Kidney (tissue), 14 donors: ENCODE data around the gene VGLL2. TPM values are rescaled to one million over a fixed set of nuclear protein-coding genes. Genes with fewer than 3 reads are reported as not detected.
"Not testable (repeated sequence)": the region's sequence is repeated elsewhere in the genome, so short reads cannot be mapped to it uniquely, and the experiment has no call there.

ENCODE experiments used
- DNase-seq, 5 donors: peaks; one replicate each; pipeline ENCODE4 v3.0.0-alpha.2; 2013 to 2020
- FAIRE-seq: peaks from 2 replicates; lab custom pipeline; 2012; peaks lifted over from hg19 to GRCh38; lab: Jason Lieb, UNC
- H3K27ac ChIP-seq, 2 donors: one replicate each; pipeline ENCODE4 v1.7.0; 2013; ENCODE audit warnings: low read depth in 2 of 2, low read length in 2 of 2, inconsistent platforms in 1 of 2
- H3K27me3 ChIP-seq: one replicate; pipeline ENCODE4 v1.7.1; 2013; ENCODE audit warnings: low read length, inconsistent platforms; ENCODE audit not compliant: control insufficient read depth, insufficient read depth
- H3K36me3 ChIP-seq, 3 donors: one replicate each; pipeline versions ENCODE4 v1.7.0 to v1.7.1; 2013; ENCODE audit warnings: low read length in 3 of 3, control low read depth in 1 of 3, inconsistent platforms in 1 of 3; ENCODE audit not compliant: insufficient read depth in 3 of 3, control insufficient read depth in 2 of 3
- H3K4me1 ChIP-seq, 3 donors: one replicate each; pipeline versions ENCODE4 v1.7.0 to v1.7.1; 2013; ENCODE audit warnings: low read length in 3 of 3, inconsistent platforms in 1 of 3, low read depth in 1 of 3; ENCODE audit not compliant: control insufficient read depth in 2 of 3, insufficient read depth in 2 of 3
- H3K4me3 ChIP-seq, 3 donors: one replicate each; pipeline versions ENCODE4 v1.7.0 to v1.8.1; 2013; ENCODE audit warnings: low read length in 3 of 3, control low read depth in 1 of 3, inconsistent platforms in 1 of 3
- H3K9ac ChIP-seq, 3 donors: one replicate each; pipeline versions ENCODE4 v1.7.0 to v1.7.1; 2013; ENCODE audit warnings: low read length in 3 of 3, control low read depth in 1 of 3, inconsistent platforms in 1 of 3
- H3K9me3 ChIP-seq, 3 donors: one replicate each; pipeline versions ENCODE4 v1.7.0 to v1.7.1; 2013; ENCODE audit warnings: low read length in 3 of 3, control low read depth in 1 of 3, inconsistent platforms in 1 of 3; ENCODE audit not compliant: control insufficient read depth in 2 of 3, insufficient read depth in 1 of 3
- CTCF ChIP-seq: IDR thresholded peaks from 3 replicates; pipeline ENCODE4 v1.5.1; 2012; ENCODE audit warnings: mild to moderate bottlenecking, moderate library complexity, borderline replicate concordance; ENCODE audit not compliant: insufficient read depth; ENCODE audit errors: extremely low read depth
- intact Hi-C: fragments of 100-400 bp; cut with DNase I; formaldehyde crosslinking; loops from one replicate; pipeline ENCODE4 v1.11.1; 2022
- polyA plus RNA-seq: library from polyadenylated mRNA; stranded (reverse); fragments of 350-450 nt; fragmentation: Illumina TruSeq; extraction: RNeasy Lipid Tissue Mini Kit (QIAGEN cat#74804); gene quantifications from one replicate; pipeline ENCODE4 v1.2.3, GENCODE V29; 2014; ENCODE audit warnings: low read depth, low replicate concordance; ENCODE audit not compliant: insufficient read depth
- total RNA-seq: library from RNA; stranded (reverse); fragmentation: NEBNext Ultra II Directional; extraction: Animal tissue kit (Norgen Biotek cat#: 25700); gene quantifications from one replicate; pipeline ENCODE4 v1.2.1, GENCODE V29; 2021
- donor health status: control.
- donor health status: control.
- donor health status: control.
- donor health status: control.
- donor health status: control.
- donor health status: DM: yes; HTN: yes; CAD: no.
- donor health status: Normal renal cell carcinoma (clear cell type).

VGLL2 gene
- total and polyA plus RNA-seq, 2 donors from 2014 or later: not detected

- no peaks in the 10 kb centered on the region for H3K4me1 ChIP-seq
- H3K9me3 ChIP-seq: peaks cover 0 to 4% (median 0%) of the 10 kb centered on the region in 3 donors
- no peaks in the 10 kb centered on the region for H3K36me3 ChIP-seq
- DNase-seq: no peak
- H3K27me3 ChIP-seq: no peaks in the 10 kb centered on the region
- H3K27ac ChIP-seq: no peak overlapping the region
- no peak overlapping the region for H3K4me3 ChIP-seq
- TF ChIP-seq CTCF: no peak
- H3K9ac ChIP-seq: no peak overlapping the region
- intact Hi-C loops: no loop called here
- no peak for FAIRE-seq
Measured at GRCh38 chr6:117231466-117231865, 33.9 kb upstream of the VGLL2 start.

GRCh38 chr6:117232196-117232595 lies 33.2 kb upstream of the VGLL2 start:
- Histone ChIP-seq H3K36me3 (no peaks in the 10 kb centered on the region), H3K4me3 (no peak overlapping the region), H3K9me3 (peaks cover 0 to 4% (median 0%) of the 10 kb centered on the region in 3 donors), H3K27ac (no peak overlapping the region), H3K9ac (no peak overlapping the region), H3K4me1 (no peaks in the 10 kb centered on the region), H3K27me3 (no peaks in the 10 kb centered on the region)
- intact Hi-C loops: no loop called here
- no peak for FAIRE-seq
- TF ChIP-seq CTCF: no peak
- no peak for DNase-seq

DNA sequence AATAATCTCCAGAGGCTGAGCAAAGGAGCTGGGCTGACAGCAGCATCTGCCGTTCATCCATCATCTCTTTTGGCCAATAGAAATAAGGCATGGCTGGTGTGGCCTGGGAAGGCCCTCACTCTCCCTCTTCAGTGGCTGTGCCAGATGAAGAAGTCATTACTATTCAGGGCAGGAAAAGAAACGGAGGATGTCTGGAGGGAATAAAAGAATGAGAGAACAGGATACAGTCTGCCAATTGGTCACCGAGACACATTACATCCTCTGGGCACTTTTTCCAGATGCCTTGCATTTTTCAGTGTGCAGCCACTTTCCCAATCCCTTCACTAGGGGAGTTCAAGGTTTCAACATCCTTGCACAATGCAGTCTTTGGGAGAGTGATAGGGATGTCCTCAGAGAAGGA lies 32.2 kb upstream of the VGLL2 start:
- Histone ChIP-seq H3K27ac (no peak overlapping the region), H3K9me3 (peaks cover 0 to 4% (median 0%) of the 10 kb centered on the region in 3 donors), H3K4me1 (no peaks in the 10 kb centered on the region), H3K4me3 (no peak overlapping the region), H3K9ac (no peak overlapping the region), H3K36me3 (no peaks in the 10 kb centered on the region), H3K27me3 (no peaks in the 10 kb centered on the region)
- TF ChIP-seq CTCF: no peak
- FAIRE-seq (no peak), DNase-seq (no peak)
- intact Hi-C loops: no loop called here

DNA sequence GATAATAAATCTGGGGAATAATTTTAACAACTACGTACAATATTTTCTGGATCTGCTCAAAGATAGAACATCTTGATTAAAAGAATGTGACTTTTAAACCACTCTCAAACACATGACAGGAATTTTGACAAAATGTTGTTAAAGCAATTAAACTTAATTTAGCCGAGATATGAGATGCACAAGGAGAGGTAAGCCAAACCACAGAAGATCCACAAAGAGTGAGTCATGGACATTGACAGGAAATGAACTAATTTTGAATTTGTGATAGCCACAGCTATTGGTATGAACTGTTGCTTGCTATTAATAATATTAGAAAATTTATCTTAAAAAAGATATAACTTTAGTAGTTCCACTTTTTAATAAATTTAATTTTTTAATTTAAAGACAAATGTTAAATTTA lies 27.8 kb upstream of the VGLL2 start:
- FAIRE-seq (no peak), DNase-seq (no peak)
- no peak overlapping the region for H3K4me3 ChIP-seq
- H3K9ac ChIP-seq: no peak overlapping the region
- no peaks in the 10 kb centered on the region for H3K4me1 ChIP-seq
- H3K36me3 ChIP-seq: no peaks in the 10 kb centered on the region
- H3K9me3 ChIP-seq: no peaks in the 10 kb centered on the region
- no peak for TF ChIP-seq CTCF
- H3K27ac ChIP-seq: no peak overlapping the region
- H3K27me3 ChIP-seq: no peaks in the 10 kb centered on the region
- intact Hi-C loops: no loop called here

GRCh38 chr6:117244571-117244970 lies 20.8 kb upstream of the VGLL2 start:
- H3K36me3 ChIP-seq, H3K4me1 ChIP-seq, DNase-seq, H3K4me3 ChIP-seq, H3K27me3 ChIP-seq, H3K9me3 ChIP-seq, intact Hi-C loops, H3K9ac ChIP-seq, FAIRE-seq, H3K27ac ChIP-seq: not testable (repeated sequence)

- H3K27me3 ChIP-seq, H3K36me3 ChIP-seq, FAIRE-seq, H3K9ac ChIP-seq, H3K27ac ChIP-seq, intact Hi-C loops, DNase-seq, H3K4me1 ChIP-seq, H3K4me3 ChIP-seq, H3K9me3 ChIP-seq: not testable (repeated sequence)
Measured at GRCh38 chr6:117244979-117245378, 20.4 kb upstream of the VGLL2 start.
